Globus pallidus (tissue), 1 donor: ENCODE measurements around the gene TACO1.

Source experiments
- DNase-seq: peaks from one replicate; pipeline ENCODE4 v3.0.0-alpha.2; 2015; ENCODE audit warnings: low spot score

Gene TACO1

GRCh38 chr17:63600569-63601438 is at the start of gene TACO1:
Gene TACO1 (plus strand): TSS chr17:63600895. CDS start chr17:63601084, 189 bp downstream.
- DNase-seq: peak; percentile 76

GRCh38 chr17:63552211-63552610 is 48.5 kb upstream of the TACO1 start:
- no peak for DNase-seq

GRCh38 chr17:63555500-63556156 is 45.1 kb upstream of the TACO1 start:
- DNase-seq: no peak

- DNase-seq: no peak
Measured at GRCh38 chr17:63557416-63557815, 43.3 kb upstream of the TACO1 start.

DNA sequence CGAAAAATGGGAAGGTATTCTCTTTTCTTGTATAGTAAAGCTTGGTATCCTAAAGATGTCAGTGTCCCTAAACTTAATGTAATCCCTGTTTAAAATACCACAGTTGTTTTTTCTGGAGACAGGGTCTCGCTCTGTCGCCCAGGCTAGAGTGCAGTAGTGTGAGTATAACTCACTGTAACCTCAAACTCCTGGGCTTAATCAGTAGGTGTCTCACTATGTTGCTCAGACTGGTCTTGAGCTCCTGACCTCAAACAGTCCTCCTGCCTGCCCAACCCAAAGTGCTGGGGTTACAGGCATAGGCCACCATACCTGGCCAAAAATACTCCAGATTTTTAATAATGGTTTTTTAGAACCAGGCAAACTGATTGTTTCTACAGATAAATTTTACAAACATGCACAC is 42.3 kb upstream of the TACO1 start:
- DNase-seq: no peak

DNA sequence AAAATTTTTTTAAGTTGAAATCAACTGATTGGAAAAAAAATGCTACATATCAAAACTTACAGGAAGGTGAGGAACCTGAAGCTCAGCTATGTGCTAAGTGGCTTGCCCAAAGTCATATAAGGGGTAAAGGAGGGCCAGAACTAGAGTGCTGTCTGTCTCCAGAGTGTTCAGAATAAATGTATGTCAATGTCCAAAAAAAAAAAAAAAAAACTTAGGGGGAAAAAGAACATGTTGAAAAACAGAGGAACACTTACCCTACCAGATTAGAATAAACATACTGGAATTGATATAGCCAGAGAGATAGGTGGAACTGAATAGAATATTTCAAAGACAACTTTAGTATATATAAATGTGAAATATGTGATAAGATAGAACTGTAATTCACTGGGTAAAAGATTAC is 38.9 kb upstream of the TACO1 start:
- DNase-seq: no peak

GRCh38 chr17:63563339-63563738 is 37.4 kb upstream of the TACO1 start:
- DNase-seq: no peak

- DNase-seq: no peak
Measured at GRCh38 chr17:63564562-63564961, 36.1 kb upstream of the TACO1 start.

GRCh38 chr17:63567229-63567628 is 33.5 kb upstream of the TACO1 start:
- no peak for DNase-seq

- DNase-seq: no peak
Measured at GRCh38 chr17:63568563-63568962, 32.1 kb upstream of the TACO1 start.

- DNase-seq: no peak
Measured at GRCh38 chr17:63571632-63572310, 28.9 kb upstream of the TACO1 start.

- DNase-seq: no peak
Measured at GRCh38 chr17:63573634-63574033, 27.1 kb upstream of the TACO1 start.

DNA sequence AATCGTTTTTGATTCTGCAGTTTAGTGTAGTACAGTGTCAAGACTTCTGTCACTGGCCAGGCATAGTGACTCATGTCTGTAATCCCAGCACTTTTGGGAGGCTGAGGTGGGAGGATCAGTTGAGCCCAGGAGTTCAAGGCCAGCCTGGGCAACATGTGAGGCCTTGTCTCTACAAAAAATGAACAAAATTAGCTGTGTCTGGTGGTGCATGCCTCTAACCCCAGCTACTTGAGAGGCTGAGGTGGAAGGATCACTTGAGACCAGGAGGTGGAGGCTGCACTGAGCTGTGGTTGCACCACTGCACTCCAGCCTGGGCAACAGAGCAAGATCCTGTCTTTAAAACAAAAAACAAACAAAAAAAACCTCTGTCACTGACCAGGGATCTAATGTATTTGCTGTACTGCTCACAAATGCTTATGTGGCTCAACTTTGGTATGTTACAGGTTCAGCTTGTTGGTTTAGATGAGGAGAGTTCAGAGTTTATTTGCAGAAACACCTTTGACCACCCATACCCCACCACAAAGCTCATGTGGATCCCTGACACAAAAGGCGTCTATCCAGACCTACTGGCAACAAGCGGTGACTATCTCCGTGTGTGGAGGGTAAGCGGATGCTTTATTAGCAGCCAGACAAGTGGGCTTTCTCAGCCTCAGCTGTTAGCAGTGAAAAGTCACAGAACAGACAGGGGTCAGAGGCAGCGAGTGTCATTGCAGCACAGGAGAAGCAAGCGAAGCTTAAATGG is 22.5 kb upstream of the TACO1 start:
- no peak for DNase-seq

DNA sequence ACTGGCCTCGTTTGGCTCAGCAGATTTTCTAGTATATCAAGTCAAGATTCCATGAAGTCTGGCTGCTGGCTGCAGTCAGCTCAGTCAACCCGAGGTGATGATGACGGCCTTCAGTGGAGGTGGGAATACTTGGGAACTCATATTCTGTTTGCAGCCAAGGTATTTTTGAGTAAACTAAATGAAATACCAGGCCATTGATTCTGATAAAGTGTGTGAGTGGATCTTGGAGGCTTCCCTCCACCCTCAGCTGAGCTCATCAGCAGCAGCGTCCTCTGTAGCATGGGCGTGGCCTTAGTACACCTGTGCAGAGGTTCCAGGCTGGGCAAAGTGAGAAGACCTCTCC is 22.0 kb upstream of the TACO1 start:
- no peak for DNase-seq

DNA sequence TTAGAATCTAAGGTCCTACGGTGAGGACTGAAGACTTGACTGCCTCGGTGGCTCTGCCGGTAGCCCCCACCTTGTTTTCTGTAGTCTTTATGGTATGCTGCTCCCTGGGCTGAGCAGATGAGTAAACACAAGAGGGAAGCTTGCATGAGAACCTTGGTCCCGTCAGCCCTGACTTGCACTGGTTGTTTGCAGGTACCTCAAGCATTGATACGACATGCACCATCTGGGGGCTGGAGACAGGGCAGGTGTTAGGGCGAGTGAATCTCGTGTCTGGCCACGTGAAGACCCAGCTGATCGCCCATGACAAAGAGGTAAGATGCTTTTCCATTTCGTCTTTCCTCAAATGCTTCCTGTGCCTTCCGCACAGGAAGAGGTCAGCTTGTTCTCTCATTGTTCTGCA is 21.1 kb upstream of the TACO1 start:
- no peak for DNase-seq

DNA sequence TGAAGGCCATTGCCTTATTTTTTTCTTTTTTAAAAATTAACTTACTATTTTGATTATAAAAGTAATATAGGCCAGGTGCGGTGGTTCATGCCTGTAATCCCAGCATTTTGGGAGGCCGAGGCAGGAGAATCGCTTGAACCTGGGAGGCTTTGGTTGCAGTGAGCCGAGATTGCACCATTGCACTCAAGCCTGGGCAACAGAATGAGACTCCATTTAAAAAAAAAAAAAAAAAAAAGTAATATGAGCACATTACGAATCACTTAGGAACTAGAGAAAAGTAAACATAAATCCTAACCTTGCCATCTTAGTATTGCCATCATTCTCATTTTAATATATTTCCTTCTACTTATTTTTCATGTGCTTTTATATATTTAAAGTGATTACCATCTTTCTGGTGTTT is 12.9 kb upstream of the TACO1 start:
- no peak for DNase-seq

- DNase-seq: no peak
Measured at GRCh38 chr17:63588797-63589196, 11.9 kb upstream of the TACO1 start.

GRCh38 chr17:63589646-63590045 is 11.0 kb upstream of the TACO1 start:
- DNase-seq: no peak

DNA sequence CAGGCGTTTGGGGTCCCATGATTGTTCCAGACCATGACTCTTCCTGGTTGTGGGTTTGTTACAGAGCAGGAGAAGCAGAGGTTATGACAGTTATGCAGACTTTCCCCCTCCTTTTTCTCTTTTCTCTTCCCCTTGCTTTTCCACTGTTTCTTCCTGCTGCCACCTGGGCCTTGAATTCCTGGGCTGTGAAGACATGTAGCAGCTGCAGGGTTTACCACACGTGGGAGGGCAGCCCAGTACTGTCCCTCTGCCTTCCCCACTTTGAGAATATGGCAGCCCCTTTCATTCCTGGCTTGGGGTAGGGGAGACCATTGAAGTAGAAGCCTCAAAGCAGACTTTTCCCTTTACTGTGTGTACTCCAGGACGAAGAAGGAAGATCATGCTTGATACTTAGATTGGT is 7.9 kb upstream of the TACO1 start:
- DNase-seq: no peak

GRCh38 chr17:63595132-63595531 is 5.6 kb upstream of the TACO1 start:
- no peak for DNase-seq

GRCh38 chr17:63596856-63597586 is 3.7 kb upstream of the TACO1 start:
- DNase-seq: no peak

DNA sequence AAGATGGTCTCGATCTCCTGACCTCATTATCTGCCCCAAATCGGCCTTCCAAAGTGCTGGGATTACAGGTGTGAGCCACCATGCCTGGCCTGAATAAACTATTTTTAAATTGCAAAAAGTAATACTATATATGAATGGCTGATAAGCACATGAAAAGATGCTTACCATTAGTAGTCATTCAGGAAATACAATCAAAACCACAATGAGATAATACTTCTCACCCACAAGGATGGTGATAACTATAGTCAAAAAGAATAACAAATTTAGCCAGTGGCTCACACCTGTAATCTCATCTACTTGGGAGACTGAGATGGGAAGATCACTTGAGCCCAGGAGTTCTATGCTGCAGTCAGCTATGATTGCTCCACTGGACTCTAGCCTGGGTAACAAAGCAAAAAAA is 2.4 kb upstream of the TACO1 start:
- DNase-seq: no peak
